Suppressor macrophage treated with lipopolysaccharide for 4 hours (primary cell): ENCODE measurements around the gene PAX7.

Experiments
- DNase-seq: peaks from one replicate; pipeline ENCODE4 v3.0.0-alpha.2; 2020

PAX7 gene

DNA sequence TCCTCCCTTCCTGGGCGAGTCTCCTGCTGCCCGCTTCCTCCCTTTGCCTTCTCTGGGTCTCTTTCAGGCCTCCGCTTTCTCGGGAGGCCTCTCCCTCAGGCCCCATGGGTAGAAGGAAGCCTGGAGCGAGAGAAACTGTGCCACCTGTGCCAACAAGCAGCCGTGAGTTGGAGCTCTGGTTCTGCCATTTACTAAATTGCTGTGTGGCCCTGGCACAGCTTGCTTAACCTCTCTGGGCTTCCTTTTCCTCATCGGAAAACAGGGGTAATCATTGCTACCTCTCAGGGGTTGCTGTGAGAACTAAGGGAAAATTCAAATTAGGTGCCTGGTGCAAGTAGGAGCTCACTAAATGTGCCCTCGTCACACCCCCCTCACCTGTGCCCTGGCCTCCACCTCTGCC, 80.4 kb downstream of the PAX7 start:
- DNase-seq: no peak

DNA sequence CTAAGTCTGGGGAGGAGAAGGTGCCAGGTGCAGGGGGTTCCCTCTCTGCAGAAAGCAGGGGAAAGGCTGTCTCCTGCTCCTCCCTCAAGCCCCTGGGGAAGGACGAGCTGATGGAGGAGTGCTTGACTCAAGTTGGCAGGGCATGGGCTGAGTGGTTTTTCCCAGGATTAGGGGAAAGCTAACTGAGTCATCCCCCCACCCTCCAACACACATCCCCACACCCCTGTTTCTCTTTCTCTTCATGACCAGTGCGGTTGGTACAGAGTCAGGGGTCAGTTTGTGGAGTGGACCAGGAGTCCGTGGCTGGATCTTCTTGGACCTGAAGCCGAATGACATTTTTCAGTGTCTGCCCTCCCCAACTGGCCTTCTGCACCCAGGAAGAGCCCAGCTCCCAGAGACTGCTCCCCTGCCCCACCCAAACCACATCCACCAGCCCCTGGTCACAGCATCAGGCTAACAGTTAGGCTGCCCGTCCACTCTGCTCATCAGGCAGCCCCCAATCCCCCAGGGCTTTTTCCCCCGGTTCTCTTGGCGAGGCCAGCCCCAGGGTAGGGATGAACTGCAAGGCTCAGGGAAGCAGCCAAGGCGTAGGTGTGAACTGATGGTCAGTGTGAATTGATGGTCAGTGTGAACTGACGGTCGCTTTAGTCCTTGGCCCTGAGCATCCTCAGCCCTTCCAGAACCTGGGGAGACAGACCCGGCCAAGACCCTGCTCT, 81.0 kb downstream of the PAX7 start:
- DNase-seq: no peak

GRCh38 chr1:18712252-18712600, 81.6 kb downstream of the PAX7 start:
- no peak for DNase-seq

- no peak for DNase-seq
Observed at GRCh38 chr1:18714404-18715175, 83.9 kb downstream of the PAX7 start.

- DNase-seq: peak; percentile 54
Observed at GRCh38 chr1:18716112-18716784, 85.6 kb downstream of the PAX7 start.

GRCh38 chr1:18716785-18717678, 86.4 kb downstream of the PAX7 start:
- DNase-seq: no peak

DNA sequence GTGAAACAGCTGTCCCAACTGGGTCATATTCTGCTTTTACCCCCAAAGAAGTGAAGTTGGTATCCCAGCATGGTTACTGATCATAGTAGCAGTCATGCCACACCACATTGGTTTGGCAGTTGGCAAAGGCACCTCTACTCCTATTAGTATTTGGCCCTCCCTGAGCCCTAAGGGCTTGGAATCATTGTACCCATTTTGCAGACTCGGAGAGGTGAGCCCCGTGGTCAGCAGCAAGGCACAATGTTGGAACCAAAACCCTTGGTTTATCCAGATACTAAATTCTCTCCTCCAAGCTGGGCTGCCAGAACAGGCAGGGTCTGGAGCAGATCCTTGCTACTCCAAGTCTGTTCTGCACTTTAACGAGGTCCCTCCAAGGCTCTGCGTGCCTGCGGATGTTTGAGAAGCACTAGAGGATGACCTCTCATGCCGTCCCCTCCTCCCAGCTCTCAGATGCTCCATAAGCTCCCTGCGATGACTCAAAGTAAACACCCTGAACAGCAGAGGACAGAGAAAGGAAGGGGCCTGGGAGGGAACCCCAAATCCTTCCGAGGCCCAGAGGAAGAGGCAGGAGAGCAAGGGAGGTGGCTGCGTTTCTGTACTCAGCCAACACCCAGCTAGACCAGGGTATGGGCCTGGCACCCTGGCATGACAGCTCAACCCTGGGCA, 89.3 kb downstream of the PAX7 start:
- no peak for DNase-seq

- no peak for DNase-seq
Observed at GRCh38 chr1:18721041-18721440, 90.4 kb downstream of the PAX7 start.

DNA sequence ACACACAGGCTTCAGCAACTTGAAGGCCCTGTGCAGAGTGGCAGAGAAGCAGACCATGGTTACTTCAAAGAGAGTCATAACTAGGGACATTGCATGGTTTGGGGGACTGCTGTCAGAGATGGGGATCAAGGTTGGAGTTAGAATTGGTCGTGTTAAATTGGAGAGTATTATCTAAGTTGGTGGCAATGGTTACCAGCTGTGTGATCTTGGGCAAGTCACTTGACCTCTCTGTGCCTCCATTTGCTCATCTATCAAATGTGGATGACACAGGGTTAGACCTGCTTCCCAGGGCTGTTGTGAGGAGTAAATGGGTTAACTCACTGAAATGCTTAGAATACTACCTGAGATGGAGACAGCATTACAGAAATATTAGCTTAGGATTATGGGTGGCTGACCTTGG, 91.1 kb downstream of the PAX7 start:
- no peak for DNase-seq

GRCh38 chr1:18722270-18722669, 91.6 kb downstream of the PAX7 start:
- no peak for DNase-seq

DNA sequence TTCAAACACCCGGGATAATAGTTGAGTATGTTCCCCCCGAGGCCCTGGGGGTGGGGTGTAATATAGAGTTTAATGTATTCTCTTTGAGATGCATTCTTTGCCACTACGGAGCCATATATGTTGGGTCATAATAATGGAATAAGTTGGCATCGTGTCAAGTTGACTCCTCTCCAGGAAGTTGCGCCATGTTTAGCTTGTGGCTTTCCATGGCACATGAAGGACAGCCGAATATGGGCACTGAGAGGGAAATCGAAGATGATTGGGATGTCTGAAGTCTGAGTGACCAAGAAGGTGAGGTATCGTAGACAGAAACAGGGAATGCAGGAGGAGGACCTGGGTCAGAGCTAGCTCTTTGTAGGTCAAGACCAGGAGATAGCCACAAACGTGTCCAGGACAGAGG, 92.6 kb downstream of the PAX7 start:
- no peak for DNase-seq

DNA sequence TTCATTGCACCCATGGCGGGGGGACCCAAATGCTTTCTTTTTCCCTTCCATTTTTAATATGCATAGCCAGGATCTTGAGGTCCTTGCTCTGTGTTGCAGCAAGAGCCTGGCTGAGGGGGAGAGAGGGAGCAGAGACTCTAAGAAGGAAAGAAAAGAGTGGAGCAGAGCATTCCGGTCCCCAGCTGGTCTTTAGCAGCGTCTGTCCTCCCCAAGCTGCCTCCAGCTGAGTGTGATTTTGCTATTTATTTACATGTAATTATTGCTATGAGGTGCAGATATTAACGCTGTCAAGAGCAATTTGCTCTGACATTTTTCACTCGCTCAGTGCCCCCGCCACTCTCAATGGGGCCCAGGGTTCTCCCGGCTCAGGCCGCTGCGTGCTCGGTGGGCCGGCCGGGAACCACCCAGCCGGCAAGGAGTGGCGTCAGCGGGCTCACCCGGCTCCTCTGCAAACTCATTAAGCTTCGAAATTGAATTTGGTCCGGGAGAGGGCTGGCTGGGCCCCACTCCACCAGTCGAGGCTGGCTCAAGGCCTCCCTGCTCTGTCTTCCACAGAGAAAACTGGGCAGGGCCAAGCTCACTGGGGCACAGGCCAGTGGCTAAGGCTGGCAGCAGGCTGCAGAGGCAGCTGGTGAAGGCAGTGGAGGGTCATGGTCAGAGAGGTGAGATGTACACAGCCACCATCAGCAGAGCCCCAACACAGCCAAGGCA, 93.2 kb downstream of the PAX7 start:
- no peak for DNase-seq

DNA sequence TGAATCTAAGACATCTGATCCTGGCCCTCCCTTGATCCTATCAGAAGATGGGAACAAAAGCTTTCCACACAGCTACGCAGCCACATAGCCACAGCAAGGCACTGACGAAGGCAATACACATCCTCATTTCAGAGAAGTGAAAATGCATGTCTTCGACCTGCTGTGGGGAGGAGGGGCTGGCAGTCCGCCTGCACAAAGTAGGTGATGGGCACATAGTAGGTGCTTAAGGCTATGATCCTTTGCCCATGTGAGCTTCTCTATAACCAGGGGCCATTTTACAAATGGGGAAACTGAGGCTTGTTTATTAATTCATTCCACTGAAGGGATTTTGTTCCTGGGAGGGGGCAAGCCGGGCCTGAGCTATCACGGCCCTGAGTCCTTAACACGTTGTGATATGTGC, 94.2 kb downstream of the PAX7 start:
- DNase-seq: no peak

GRCh38 chr1:18725231-18725895, 94.7 kb downstream of the PAX7 start:
- DNase-seq: no peak

DNA sequence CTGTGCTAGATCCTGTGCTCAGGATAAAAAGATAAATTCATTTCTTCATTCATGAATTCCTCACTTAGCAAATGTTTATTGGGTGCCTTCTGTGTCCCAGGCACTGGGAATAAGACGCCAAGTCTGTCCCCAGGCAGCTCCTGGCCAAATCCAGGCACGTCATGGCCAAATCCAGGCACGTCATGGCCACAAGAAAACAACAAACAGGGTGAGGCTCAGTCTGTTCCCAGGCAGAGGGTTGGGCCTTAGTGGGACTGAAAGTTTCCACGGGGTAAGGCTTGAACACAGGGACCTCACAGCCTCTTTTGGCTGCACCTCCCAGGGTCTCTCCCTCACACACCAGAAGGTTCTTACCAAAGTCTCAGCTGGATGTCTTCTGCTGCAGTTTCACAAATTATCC, 95.7 kb downstream of the PAX7 start:
- no peak for DNase-seq

GRCh38 chr1:18727956-18728355, 97.3 kb downstream of the PAX7 start:
- DNase-seq: no peak

- no peak for DNase-seq
Observed at GRCh38 chr1:18730321-18730720, 99.7 kb downstream of the PAX7 start.

GRCh38 chr1:18731148-18731547, 100.5 kb downstream of the PAX7 start:
- no peak for DNase-seq

DNA sequence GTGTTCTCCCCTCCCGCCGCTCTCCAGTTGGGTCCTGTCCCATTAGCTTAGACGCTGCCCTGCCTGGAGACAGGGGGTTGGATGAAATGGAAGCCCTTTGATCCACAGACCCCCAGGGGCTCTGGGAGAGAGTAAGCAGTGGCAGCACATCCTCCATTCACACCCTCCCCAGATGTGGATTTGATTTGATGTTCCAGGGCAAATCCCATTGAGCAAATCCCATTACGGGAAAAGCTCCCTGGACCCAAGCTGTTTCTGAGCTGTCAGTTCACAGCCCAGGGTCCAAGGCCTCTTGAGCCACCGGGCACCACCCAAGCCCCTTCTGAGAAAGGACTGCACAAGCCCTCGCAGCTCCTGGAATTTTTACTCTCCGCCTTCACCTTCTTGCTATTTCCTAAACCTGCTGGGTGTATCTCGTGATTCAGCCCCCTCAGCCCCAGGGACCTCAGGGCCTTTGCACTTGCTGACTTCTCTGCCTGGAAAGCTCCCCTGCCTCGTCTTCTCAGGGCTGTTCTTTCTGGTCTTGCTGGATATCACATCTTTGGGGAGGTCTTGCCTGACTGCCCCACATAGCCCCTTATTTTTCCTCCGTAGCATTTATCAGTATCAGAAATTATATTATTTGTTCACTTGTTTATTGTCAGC, 101.1 kb downstream of the PAX7 start:
- DNase-seq: no peak

- no peak for DNase-seq
Observed at GRCh38 chr1:18732686-18733085, 102.0 kb downstream of the PAX7 start.

DNA sequence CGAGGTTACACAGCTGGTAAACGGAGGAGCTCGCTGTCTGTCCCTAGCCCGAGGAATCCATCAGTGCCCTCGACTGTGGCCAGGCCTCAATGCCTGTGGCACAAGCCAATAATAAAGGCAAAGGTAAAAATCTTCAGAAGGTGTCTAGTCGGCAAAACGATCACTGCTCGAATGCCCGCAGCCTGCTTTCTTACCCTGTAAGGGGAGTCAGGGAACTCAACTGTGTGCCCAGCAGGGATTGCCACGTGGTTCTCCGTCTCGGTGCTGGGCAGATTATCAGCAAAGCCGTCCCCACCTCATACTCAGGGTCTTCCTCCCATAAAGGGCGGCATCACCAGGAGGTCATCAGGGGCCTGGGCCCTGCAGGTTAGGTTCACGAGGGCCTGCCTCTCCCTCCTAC, 103.4 kb downstream of the PAX7 start:
- DNase-seq: no peak
